Activated CD4-positive, CD25-positive, alpha-beta regulatory T cell treated with anti-CD3 and anti-CD28 coated beads, Interleukin-2, amount 50 U/mL, for 72 hours (primary cell): ENCODE results near the gene FMNL3.

Experiments used
- DNase-seq: peaks from one replicate; pipeline ENCODE4 v3.0.0; 2021

FMNL3 gene

GRCh38 chr12:49649445-49649844, 57.8 kb downstream of the FMNL3 start:
- no peak for DNase-seq

- DNase-seq: no peak
Measured at GRCh38 chr12:49648712-49649003, 58.5 kb downstream of the FMNL3 start.

- DNase-seq: no peak
Measured at GRCh38 chr12:49647827-49648711, 59.1 kb downstream of the FMNL3 start.

DNA sequence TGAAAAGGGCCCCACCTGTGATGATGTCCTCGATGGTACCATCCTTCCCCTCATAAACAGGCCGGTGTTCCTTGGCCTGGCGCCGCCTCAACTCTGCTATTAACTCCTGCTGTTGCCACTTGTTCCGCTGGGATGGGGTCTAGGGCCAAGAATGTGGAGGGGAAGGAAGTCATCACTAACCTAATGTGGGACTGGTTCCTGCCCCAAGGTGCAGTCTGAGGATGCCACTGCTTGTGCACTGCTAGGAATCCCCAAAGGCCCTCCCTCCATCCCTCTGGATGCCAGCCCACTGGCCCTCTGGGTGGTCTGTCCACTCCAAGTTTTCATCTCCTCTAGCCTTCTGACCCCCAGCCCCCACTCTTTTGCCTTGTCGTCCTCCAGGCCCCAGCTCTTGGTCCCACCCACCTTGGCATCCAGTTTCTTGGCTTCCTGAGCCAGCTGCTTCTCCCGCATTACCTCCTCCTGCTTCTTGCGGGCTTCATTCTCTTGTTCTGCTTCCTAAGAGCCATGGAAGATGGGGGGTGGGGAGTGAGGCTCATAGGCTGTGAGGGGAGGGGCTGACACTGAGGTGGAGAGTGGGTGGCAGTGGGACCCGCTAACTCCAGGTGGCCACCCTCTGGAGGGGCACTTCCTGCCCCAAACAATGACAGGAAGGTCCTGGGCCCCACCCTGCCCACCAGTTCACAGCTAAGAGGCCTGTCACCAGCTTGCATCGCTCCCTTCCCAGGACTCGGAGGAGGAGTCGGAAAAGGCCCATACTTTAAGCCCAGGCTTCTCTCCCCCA, 60.1 kb downstream of the FMNL3 start:
- no peak for DNase-seq

GRCh38 chr12:49646331-49646830, 60.8 kb downstream of the FMNL3 start:
- no peak for DNase-seq

DNA sequence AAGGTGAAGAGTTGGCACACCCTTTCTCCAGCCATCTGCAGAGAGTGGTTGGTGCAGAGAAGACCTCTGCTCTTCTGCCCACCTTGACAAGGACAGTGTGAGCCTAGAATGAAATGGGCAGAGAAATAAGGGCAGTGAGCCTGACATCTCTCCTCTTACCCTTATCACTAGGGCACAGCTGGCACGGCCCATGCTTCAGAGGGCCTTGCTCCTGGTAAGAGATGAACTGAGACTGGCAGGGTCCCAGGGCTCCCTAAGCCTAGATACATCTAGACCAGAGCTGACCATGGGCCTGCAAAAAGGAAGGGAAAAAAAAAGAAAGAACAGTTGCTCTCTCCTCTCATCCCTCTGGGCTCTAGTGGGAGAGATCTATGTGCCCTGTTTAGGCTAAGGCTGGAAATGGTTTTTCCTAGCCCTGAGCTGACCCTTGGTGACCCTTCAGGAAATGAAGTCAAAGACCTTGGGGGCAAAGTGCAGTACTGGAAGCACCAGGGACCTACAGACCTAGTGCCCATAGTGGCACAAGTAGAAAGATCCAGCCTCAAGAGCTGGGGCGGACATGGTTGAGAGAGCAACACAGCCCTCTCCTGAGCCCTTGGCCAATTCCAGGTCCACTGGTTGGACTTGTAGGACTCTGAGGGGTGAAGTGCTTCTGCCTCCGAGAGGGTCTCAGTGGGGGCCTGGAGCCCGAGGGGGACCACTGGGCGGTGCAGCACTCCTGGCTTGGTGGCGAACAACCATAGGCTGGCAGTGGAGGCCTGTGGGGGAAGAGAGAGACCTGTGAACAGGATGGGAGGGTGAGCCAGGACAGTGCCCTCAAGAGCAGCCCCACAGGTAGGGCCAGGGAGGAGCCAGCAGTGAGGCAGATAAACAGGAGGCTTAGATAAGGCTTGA, 61.8 kb downstream of the FMNL3 start:
- DNase-seq: no peak

- peak; percentile 73 for DNase-seq
Measured at GRCh38 chr12:49644620-49644994, 62.6 kb downstream of the FMNL3 start.

DNA sequence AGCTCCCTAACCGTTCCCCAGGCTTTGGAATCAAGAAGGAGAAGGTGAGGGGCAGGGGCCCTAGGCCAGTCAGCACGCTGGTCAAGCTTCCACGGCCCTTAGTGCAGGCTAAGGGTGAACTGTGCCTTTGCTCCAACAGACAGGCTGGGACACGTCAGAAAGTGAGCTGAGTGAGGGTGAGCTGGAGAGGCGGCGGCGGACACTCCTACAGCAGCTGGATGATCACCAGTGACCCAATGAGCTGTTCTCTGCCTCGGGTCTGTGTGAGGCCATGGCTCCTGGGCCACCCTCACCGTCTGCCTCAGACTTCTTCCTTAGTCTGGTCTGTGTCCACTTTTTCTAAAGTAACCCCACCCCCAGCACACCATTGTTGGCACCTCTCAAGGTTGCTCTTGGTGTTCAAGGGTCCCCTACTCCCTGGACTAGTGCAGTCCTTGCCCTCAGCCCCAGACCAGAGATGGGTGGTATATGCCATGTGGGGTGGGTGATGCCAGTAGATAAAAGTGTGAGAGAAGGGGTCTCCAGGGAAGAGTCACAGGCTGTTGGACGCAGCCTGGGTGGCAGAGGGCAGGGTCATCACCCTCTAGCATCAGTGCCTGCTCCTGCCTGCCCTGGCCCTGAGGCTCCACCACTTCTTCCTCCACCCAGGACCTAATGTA, 63.1 kb downstream of the FMNL3 start:
- no peak for DNase-seq

GRCh38 chr12:49643135-49643534, 64.1 kb downstream of the FMNL3 start:
- no peak for DNase-seq

DNA sequence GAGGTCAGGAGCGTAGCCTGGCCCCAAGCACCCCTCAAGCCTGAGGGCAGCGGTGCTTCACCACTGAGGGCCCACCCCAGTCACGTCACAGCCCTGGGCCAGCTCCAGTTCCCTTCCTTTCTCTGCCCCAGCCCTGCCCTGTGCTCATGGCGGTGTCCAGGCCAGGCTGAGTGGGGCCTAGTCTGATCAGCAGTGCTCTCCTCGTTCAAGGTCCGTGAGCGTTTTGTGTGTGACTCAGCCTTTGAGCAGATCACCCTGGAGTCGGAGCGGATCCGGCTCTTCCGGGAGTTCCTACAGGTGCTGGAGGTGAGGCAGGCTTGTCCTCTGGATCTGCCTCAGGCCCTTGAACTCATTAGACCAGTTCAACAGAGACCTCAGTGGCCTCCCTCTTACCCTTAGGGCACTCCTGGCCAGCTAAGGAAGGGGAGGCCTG, 64.8 kb downstream of the FMNL3 start:
- no peak for DNase-seq

GRCh38 chr12:49641748-49642369, 65.3 kb downstream of the FMNL3 start:
- DNase-seq: no peak

DNA sequence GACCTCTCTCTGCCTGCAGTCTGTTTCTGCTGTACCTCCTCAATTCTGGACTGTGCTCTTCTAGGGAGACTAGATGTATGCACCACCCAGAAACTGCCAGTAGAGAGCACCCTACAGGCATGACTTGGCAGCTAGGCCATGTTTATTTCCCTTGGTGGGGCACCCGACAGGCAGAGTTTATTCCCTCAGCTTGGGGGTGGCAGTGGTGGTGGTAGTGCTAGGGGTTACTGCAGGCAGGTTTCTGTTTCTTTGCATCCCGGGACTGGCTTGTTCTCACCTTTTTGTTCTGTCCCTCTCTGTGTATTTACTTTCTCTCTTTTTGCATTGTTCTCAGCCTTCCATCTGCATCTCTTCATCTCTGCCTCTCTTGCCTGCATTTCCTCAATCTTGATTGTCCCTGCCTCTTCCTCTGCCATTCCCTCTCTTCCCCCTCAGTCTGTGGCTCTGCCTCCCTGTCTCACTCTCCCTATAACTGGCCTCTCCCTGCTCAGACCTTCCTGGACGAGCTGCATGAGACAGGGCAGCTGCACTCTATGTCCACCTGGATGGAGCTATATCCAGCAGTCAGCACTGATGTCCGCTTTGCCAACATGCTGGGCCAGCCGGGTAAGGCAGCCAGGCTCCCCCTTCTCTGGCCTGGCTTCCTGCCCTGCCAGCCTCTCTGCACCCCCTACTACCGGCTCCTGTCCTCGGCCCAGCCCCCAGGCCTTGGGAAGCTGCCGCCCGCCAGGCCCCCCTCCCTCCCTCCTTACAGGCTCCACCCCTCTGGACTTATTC, 70.0 kb downstream of the FMNL3 start:
- peak; percentile 49 for DNase-seq

- DNase-seq: no peak
Measured at GRCh38 chr12:49636574-49636973, 70.6 kb downstream of the FMNL3 start.

- no peak for DNase-seq
Measured at GRCh38 chr12:49635656-49636055, 71.5 kb downstream of the FMNL3 start.

DNA sequence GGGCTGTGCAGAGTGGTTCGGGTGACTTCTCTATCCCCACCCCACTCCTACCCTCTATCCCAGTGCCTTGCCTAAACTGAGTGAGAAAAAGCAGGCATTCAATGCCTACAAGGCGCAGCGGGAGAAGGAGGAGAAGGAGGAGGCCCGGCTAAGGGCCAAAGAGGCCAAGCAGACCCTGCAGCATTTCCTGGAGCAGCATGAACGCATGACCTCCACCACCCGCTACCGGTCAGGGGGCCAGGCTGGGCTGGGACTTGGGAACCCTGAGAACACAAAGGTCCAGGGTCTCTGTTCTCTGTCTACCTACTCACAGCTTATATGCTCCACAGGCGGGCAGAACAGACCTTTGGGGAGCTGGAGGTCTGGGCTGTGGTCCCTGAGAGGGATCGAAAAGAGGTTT, 72.2 kb downstream of the FMNL3 start:
- no peak for DNase-seq

DNA sequence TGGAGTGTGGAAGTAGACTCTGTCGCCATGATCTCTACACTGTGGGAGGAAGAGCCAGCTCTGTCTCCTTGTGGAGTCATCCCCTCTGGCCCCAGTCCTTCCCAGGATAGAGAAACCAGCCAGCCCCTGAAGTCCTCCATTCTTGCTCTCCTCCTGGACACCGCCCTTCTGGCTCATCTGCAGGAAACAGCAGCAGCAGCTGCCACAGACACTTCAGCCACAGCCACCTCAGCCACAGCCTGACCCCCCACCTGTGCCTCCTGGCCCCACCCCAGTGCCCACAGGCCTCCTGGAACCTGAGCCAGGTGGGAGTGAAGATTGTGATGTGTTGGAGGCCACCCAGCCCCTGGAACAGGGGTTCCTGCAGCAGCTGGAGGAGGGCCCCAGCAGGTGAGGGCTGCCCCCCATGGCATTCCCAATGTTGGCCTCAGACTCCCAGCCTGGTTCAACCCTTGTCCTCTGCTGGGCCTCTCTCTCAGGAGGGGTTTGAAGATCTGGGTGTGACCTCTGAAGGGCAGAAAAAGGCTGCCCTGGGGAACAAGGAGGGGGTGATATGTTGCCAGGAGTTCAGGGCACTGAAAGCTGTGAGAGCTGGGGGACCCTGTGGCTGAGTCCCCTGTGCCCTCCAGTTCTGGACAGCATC, 73.4 kb downstream of the FMNL3 start:
- DNase-seq: no peak

DNA sequence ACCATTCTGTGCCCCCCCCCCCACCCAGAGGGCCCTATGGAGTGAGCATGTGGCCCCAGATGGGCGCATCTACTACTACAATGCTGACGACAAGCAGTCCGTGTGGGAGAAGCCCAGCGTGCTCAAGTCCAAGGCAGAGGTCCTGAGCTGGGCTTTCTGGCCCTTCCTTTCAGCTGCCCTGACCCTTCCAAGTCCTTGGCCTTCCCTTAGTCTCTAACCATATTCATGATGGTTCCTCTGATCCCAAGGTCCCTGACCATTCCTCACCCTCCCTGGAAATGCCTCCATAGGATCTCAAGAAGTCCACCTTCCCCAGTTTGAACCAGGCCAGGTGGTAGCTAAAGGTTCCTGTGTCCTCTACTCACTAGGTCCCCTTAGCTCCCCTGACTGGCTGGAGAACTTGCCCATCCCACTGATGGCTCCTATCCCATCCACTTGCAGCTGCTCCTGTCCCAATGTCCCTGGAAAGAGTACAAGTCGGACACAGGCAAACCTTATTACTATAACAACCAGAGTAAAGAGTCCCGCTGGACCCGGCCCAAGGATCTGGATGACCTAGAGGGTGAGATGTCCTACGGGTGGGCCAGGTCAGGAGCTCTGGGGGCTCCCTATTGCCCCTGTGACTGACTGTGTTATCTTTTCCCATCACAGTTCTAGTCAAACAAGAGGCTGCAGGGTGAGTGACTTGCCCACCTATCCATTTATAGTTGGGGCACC, 74.1 kb downstream of the FMNL3 start:
- DNase-seq: no peak

DNA sequence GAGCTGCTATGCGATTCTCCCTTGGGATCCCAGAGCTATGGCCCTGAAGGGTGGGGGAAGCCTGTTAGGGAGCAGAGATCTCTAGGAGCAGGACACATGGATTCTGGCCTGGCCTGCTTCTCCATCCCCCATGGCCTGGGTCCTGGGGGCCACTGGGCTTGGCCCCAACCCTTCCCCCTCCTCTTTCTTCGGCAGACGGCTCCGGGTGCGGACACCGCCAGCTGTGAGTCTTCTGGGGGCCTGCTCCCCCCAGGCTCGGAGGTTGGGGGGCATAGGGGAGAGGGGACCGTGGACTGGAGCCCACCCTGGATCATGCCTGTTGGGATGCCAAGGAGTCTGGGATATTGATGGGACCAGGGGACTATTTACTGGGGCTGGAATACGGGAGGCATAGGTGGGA, 74.8 kb downstream of the FMNL3 start:
- DNase-seq: no peak

GRCh38 chr12:49631336-49631907, 75.8 kb downstream of the FMNL3 start:
- DNase-seq: no peak
